ENCODE results near the gene CNTN1.

- TF ChIP-seq CBX3 (IDR thresholded peaks at IDR 0.05; ENCODE audit: borderline replicate concordance in 1 of 2, low read length in 2 of 2) (no peak), MCM2 (IDR thresholded peaks at IDR 0.05; ENCODE audit: low read depth) (no peak), ZNF280B (CRISPR knock-in tag; IDR thresholded peaks at IDR 0.05) (no peak), CEBPB (tag; IDR thresholded peaks at IDR 0.05) (no peak), ZFP36 (IDR thresholded peaks at IDR 0.05; ENCODE audit: low read depth, low read length, partially characterized antibody) (no peak), CTCF (IDR thresholded peaks at IDR 0.05 in 2 of 3, conservative IDR thresholded peaks at IDR 0.05 in 1 of 3; ENCODE audit: insufficient read depth in 2 of 3, low read depth in 1 of 3, low read length in 3 of 3) (no peak), HSF4 (CRISPR knock-in tag; IDR thresholded peaks at IDR 0.05; ENCODE audit: borderline replicate concordance) (no peak)
Observed at GRCh38 chr12:40749863-40750262, 57.6 kb downstream of the CNTN1 start.
